Stimulated activated CD4-positive, alpha-beta T cell treated with anti-CD3 and anti-CD28 coated beads, Interleukin-1b, Interleukin-23, amount 100 ng/mL, for 24 hours (primary cell): ENCODE measurements around the gene SLC25A53.
"Not testable (repeated sequence)": the region's sequence is repeated elsewhere in the genome, so short reads cannot be mapped to it uniquely, and the experiment has no call there.

Experiments used
- DNase-seq, 4 experiments: peaks; one replicate each; pipeline ENCODE4 v3.0.0-alpha.2; 2020; ENCODE audit warnings: low read depth in 4 of 4, low spot score in 1 of 4

Gene SLC25A53

DNA sequence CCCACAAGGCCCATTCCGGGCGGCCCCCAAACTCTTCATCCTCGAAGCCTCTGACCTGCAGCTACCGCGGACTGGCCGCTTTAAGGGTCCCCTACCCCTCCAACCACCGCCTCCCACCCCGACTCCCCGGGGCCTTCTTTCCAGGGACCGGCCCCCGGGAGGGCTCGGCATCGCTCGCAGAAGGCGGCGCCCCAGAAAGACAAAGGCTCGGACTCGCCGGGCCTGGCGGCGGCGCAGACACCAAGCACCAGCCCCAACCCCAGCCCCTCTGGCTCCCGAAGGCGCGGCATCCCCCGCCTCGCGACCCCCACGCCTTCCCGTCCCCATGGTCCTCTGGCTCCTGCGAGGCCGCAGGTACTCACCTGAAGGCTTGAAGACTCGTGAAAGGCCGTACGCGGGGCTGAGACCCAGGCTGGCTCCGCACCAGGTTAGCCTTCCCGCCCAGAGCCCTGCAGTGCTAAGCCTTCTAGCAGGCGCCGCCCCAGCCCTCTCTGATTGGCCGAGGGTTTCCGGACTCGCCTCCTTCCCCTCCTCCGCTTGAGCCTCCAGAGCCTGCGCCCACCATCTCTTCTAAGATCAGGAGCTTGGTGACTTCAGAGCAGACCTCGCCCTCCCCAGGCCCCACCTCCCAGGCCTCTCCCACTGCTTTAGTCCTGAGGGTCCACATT is 80.9 kb downstream of the SLC25A53 start, which contains the start of gene TMSB15C:
TSS of gene TMSB15C (minus strand) at position 459 of the 668 bp plus-strand sequence.
- not testable (repeated sequence) for DNase-seq

DNA sequence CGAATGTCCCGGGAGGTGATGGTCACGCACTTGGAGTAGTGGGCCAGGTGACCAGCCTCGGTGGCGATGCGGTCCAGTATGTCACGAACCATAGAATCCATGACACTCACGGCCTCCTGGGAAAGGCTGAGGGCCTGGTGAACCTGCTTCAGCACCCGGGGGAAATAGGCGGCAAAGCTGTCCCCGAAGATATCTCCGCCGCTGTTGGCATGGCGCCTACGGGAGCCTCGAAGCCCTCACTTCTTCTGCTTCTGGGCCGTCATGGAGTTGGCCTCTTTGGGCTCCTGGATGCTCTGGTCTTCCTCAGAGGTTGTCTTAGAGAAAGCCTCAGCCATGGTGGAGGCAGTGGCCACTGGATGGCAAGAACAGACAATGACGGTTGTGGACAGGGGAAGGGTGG is 94.2 kb downstream of the SLC25A53 start:
- not testable (repeated sequence) for DNase-seq

DNA sequence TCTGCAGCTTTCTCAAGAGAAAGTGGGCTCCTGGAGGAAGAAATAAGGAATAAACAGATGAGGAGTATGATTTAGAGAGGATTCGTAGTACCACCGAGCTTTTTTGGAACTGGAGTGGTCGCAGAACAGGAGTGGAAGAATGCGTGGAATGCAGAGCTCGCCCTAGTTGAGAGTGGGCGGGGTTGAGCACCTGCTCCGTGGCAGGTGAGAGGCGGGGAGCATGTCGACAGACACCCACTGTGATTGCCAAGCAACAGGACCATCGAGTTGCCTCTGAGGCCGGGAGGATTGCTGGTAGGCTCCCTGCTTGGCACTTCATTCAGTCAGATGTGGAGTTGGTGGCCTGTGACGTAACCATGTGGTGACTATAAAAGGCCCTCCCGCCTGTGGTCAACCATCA is 101.9 kb downstream of the SLC25A53 start:
- not testable (repeated sequence) for DNase-seq
